SK-N-SH (cell line): ENCODE results near the gene ELMO1. TPM values are rescaled to one million over a fixed set of nuclear protein-coding genes. Genes with fewer than 3 reads are reported as not detected.

ENCODE experiments used
- CTCF ChIA-PET: fragments of 300-600, 350-600 bp; formaldehyde crosslinking; extraction: SDS; loops from one replicate; lab custom pipeline; 2021; lab: Yijun Ruan, JAX
- POLR2A ChIA-PET: fragments of 350-600 bp; sonication (Branson Sonifier 250); formaldehyde crosslinking; extraction: SDS; loops from one replicate; lab custom pipeline; 2020; ENCODE audit warnings: antibody characterized with exemption, inconsistent platforms; lab: Yijun Ruan, JAX
- DNase-seq: peaks from one replicate; pipeline ENCODE4 v3.0.0; 2012
- H2AFZ ChIP-seq: fragments of 200-600 bp; sonication (generic); 2 replicates; pipeline ENCODE4 v1.8.1; 2016; ENCODE audit warnings: antibody characterized with exemption, mild to moderate bottlenecking, low read depth
- H3F3A ChIP-seq: fragments of 200-600 bp; sonication (generic); replicated peaks from 2 replicates; pipeline ENCODE3; 2016; ENCODE audit warnings: antibody characterized with exemption, mild to moderate bottlenecking; ENCODE audit not compliant: insufficient read depth
- H3K27ac ChIP-seq, 2 experiments: fragments of 200-500 bp in 1 of 2; fragments of 200-600 bp in 1 of 2; sonication (Bioruptor generic) in 1 of 2; sonication (generic), shearing (Covaris generic) in 1 of 2; 2 replicates each; pipeline versions ENCODE4 v1.5.1 to v1.6.1; 2014 to 2016; ENCODE audit warnings: low read depth in 2 of 2, inconsistent platforms in 1 of 2, low read length in 1 of 2, mild to moderate bottlenecking in 1 of 2, mixed read lengths in 1 of 2
- H3K27me3 ChIP-seq: fragments of 200-600 bp; sonication (generic), shearing (Covaris generic); 2 replicates; pipeline ENCODE4 v1.6.1; 2016; ENCODE audit warnings: mixed run types; ENCODE audit not compliant: insufficient read depth
- H3K36me3 ChIP-seq, 2 experiments: fragments of 200-500 bp in 1 of 2; fragments of 200-600 bp in 1 of 2; sonication (Bioruptor generic) in 1 of 2; sonication (generic) in 1 of 2; replicated peaks in 1 of 2; 2 replicates each; pipeline versions ENCODE3 to v1.5.1; 2014 to 2016; ENCODE audit warnings: low read length in 1 of 2, mild to moderate bottlenecking in 1 of 2; ENCODE audit not compliant: insufficient read depth in 2 of 2, control insufficient read depth in 1 of 2
- H3K4me1 ChIP-seq, 2 experiments: fragments of 200-500 bp in 1 of 2; fragments of 200-600 bp in 1 of 2; sonication (Bioruptor generic) in 1 of 2; sonication (generic), shearing (Covaris generic) in 1 of 2; 2 replicates each; pipeline versions ENCODE4 v1.5.1 to v1.6.1; 2014 to 2016; ENCODE audit warnings: low read depth in 1 of 2, low read length in 1 of 2, mixed run types in 1 of 2; ENCODE audit not compliant: insufficient read depth in 2 of 2, control insufficient read depth in 1 of 2
- H3K4me2 ChIP-seq: fragments of 200-600 bp; sonication (generic), shearing (Covaris generic); 2 replicates; pipeline ENCODE4 v1.6.1; 2017; ENCODE audit warnings: mixed run types
- H3K4me3 ChIP-seq, 2 experiments: fragments of 200-500 bp in 1 of 2; fragments of 200-600 bp in 1 of 2; sonication (Bioruptor generic) in 1 of 2; sonication (generic), shearing (Covaris generic) in 1 of 2; 2 replicates each; pipeline versions ENCODE4 v1.5.1 to v1.8.1; 2014 to 2016; ENCODE audit warnings: low read depth in 2 of 2, inconsistent platforms in 1 of 2, low read length in 1 of 2, mild to moderate bottlenecking in 1 of 2, mixed read lengths in 1 of 2, moderate library complexity in 1 of 2
- H3K79me2 ChIP-seq: fragments of 200-600 bp; sonication (generic); 2 replicates; pipeline ENCODE4 v1.8.1; 2017; ENCODE audit warnings: mild to moderate bottlenecking; ENCODE audit not compliant: insufficient read depth
- H3K9ac ChIP-seq: fragments of 200-600 bp; sonication (generic); 2 replicates; pipeline ENCODE4 v1.6.1; 2017; ENCODE audit warnings: mixed run types
- H3K9me2 ChIP-seq: fragments of 200-600 bp; sonication (generic); 2 replicates; pipeline ENCODE4 v1.6.1; 2017; ENCODE audit warnings: mixed run types
- H3K9me3 ChIP-seq: fragments of 200-600 bp; sonication (generic); 2 replicates; pipeline ENCODE4 v1.6.1; 2017; ENCODE audit warnings: mixed run types, mild to moderate bottlenecking, moderate library complexity
- H4K20me1 ChIP-seq: fragments of 200-600 bp; sonication (generic); 2 replicates; pipeline ENCODE4 v1.6.1; 2017; ENCODE audit warnings: mild to moderate bottlenecking, mixed run types; ENCODE audit not compliant: insufficient read depth
- CTCF ChIP-seq: fragments of 200-600 bp; sonication (generic); IDR thresholded peaks from 2 replicates; pipeline ENCODE4 v1.6.1; 2017; ENCODE audit warnings: antibody characterized with exemption, mild to moderate bottlenecking, moderate library complexity
- EP300 ChIP-seq, 2 experiments: IDR thresholded peaks; 2 replicates each; pipeline versions ENCODE4 v1.4.0 to v1.6.1; 2012; ENCODE audit warnings: borderline replicate concordance in 1 of 2, low read depth in 1 of 2, low read length in 1 of 2
- EZH2phosphoT487 ChIP-seq: fragments of 200-600 bp; sonication (generic); IDR thresholded peaks from 2 replicates; pipeline ENCODE4 v1.6.1; 2017; ENCODE audit warnings: low read depth, mixed run types, mild to moderate bottlenecking, antibody characterized with exemption, moderate library complexity, borderline replicate concordance
- FOSL2 ChIP-seq: IDR thresholded peaks from 2 replicates; pipeline ENCODE4 v1.4.0; 2012; ENCODE audit warnings: low read depth, mild to moderate bottlenecking, moderate library complexity, borderline replicate concordance
- FOXJ3 ChIP-seq: sonication (generic); formaldehyde crosslinking; IDR thresholded peaks from 2 replicates; pipeline ENCODE4 v1.5.1; 2020; ENCODE audit warnings: mild to moderate bottlenecking, missing genetic modification reagents
- FOXM1 ChIP-seq: IDR thresholded peaks from 2 replicates; pipeline ENCODE4 v1.4.0; 2012; ENCODE audit warnings: low read depth, mild to moderate bottlenecking
- GATA2 ChIP-seq: sonication (generic); formaldehyde crosslinking; IDR thresholded peaks from 2 replicates; pipeline ENCODE4 v1.5.0; 2020; ENCODE audit warnings: mild to moderate bottlenecking, missing genetic modification reagents
- IRF3 ChIP-seq: fragments of 150-350 bp; IDR thresholded peaks from 2 replicates; pipeline ENCODE4 v1.6.1; 2016; ENCODE audit warnings: mild to moderate bottlenecking, low read depth, low read length
- MXI1 ChIP-seq: IDR thresholded peaks from 2 replicates; pipeline ENCODE4 v1.6.1; 2012; ENCODE audit warnings: mild to moderate bottlenecking, low read depth, low read length, improper control_type of control experiment
- NRF1 ChIP-seq: IDR thresholded peaks from 2 replicates; pipeline ENCODE4 v1.6.1; 2012; ENCODE audit warnings: low read depth, mild to moderate bottlenecking, low read length
- RAD21 ChIP-seq: IDR thresholded peaks from 2 replicates; pipeline ENCODE4 v1.6.1; 2012; ENCODE audit warnings: mild to moderate bottlenecking, low read length
- RFX5 ChIP-seq: IDR thresholded peaks from 2 replicates; pipeline ENCODE4 v1.6.1; 2012; ENCODE audit warnings: mild to moderate bottlenecking, improper control_type of control experiment, low read length
- SIN3A ChIP-seq: IDR thresholded peaks from 2 replicates; pipeline ENCODE4 v1.6.1; 2012; ENCODE audit warnings: low read depth, mild to moderate bottlenecking, low read length, moderate library complexity, borderline replicate concordance
- YY1 ChIP-seq: IDR thresholded peaks from 2 replicates; pipeline ENCODE4 v1.4.0; 2012; ENCODE audit warnings: low read depth, mild to moderate bottlenecking
- ZBTB33 ChIP-seq: IDR thresholded peaks from 2 replicates; pipeline ENCODE4 v1.4.0; 2012; ENCODE audit warnings: low read depth, borderline replicate concordance
- WGBS: methylation state at CpG from one replicate; pipeline ENCODE4 v1.1.6; 2017; ENCODE audit warnings: low lambda C conversion rate; 5-methylcytosine and 5-hydroxymethylcytosine counted together
- polyA plus RNA-seq, 3 experiments: library from polyadenylated mRNA; depleted of rRNA; stranded (reverse); fragments of >200 nt; gene quantifications; 2 replicates each; pipeline ENCODE4 v1.2.3, GENCODE V29; 2012
- TF ChIP-seq, protein P1 (sequence below): IDR thresholded peaks from 2 replicates; pipeline ENCODE4 v1.4.0; 2012; ENCODE audit warnings: low read depth, borderline replicate concordance
- TF ChIP-seq, protein P2 (sequence below): IDR thresholded peaks from 2 replicates; pipeline ENCODE4 v1.6.1; 2012; ENCODE audit warnings: mild to moderate bottlenecking, low read depth, low read length, moderate library complexity

The ELMO1 gene
- polyA plus RNA-seq, 1 of the 3 experiments (the other 2 are of a cell fraction) = 0.64 TPM

GRCh38 chr7:37359180-37359579, 89.5 kb downstream of the ELMO1 start:
- Histone ChIP-seq H4K20me1 (no peaks in the 10 kb centered on the region), H3K4me1 (peaks cover 0 to 14% of the 10 kb centered on the region in 2 experiments; a peak in 2 of 4 replicates), H3K79me2 (no peaks in the 10 kb centered on the region), H3K36me3 (no peaks in the 10 kb centered on the region), H3K4me3 (no peak overlapping the region), H3K4me2 (no peak overlapping the region), H3K9me3 (0 out of 2 replicates have a peak, but pooled peaks cover 3% of the 10 kb centered on the region), H2AFZ (no peak overlapping the region), H3K9ac (no peak overlapping the region), H3F3A (no peaks in the 10 kb centered on the region), H3K27ac (no peak overlapping the region), H3K27me3 (no peaks in the 10 kb centered on the region), H3K9me2 (no peaks in the 10 kb centered on the region)
- WGBS = 51% methylated on average over 2 of the region's 2 CpGs
- ChIA-PET POLR2A (no interaction called here), CTCF (interaction anchor here (0.9 to 1.6 kb wide), 3 partner anchors 14 to 89 kb away, joined by 3 to 5 read pairs (median 5); partner anchors contain the start of gene ELMO1)
- no peak for DNase-seq
- TF ChIP-seq EP300 (IDR thresholded peaks at IDR 0.05; ENCODE audit: borderline replicate concordance in 1 of 2, low read depth in 1 of 2, low read length in 1 of 2) = no peak
- TF ChIP-seq YY1 = no peak
- TF ChIP-seq IRF3 = no peak
- TF ChIP-seq RFX5 = no peak
- no peak for TF ChIP-seq FOSL2
- TF ChIP-seq GATA2 (CRISPR knock-in tag) = no peak
- TF ChIP-seq FOXM1 = no peak
- no peak for TF ChIP-seq NRF1
- no peak for TF ChIP-seq CTCF
- no peak for TF ChIP-seq MXI1
- TF ChIP-seq EZH2phosphoT487 = no peak
- TF ChIP-seq, protein P1, sequence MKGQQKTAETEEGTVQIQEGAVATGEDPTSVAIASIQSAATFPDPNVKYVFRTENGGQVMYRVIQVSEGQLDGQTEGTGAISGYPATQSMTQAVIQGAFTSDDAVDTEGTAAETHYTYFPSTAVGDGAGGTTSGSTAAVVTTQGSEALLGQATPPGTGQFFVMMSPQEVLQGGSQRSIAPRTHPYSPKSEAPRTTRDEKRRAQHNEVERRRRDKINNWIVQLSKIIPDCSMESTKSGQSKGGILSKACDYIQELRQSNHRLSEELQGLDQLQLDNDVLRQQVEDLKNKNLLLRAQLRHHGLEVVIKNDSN = no peak
- TF ChIP-seq, protein P2, sequence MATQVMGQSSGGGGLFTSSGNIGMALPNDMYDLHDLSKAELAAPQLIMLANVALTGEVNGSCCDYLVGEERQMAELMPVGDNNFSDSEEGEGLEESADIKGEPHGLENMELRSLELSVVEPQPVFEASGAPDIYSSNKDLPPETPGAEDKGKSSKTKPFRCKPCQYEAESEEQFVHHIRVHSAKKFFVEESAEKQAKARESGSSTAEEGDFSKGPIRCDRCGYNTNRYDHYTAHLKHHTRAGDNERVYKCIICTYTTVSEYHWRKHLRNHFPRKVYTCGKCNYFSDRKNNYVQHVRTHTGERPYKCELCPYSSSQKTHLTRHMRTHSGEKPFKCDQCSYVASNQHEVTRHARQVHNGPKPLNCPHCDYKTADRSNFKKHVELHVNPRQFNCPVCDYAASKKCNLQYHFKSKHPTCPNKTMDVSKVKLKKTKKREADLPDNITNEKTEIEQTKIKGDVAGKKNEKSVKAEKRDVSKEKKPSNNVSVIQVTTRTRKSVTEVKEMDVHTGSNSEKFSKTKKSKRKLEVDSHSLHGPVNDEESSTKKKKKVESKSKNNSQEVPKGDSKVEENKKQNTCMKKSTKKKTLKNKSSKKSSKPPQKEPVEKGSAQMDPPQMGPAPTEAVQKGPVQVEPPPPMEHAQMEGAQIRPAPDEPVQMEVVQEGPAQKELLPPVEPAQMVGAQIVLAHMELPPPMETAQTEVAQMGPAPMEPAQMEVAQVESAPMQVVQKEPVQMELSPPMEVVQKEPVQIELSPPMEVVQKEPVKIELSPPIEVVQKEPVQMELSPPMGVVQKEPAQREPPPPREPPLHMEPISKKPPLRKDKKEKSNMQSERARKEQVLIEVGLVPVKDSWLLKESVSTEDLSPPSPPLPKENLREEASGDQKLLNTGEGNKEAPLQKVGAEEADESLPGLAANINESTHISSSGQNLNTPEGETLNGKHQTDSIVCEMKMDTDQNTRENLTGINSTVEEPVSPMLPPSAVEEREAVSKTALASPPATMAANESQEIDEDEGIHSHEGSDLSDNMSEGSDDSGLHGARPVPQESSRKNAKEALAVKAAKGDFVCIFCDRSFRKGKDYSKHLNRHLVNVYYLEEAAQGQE = no peak
- no peak for TF ChIP-seq FOXJ3 (CRISPR knock-in tag)
- no peak for TF ChIP-seq RAD21
- no peak for TF ChIP-seq ZBTB33
- TF ChIP-seq SIN3A = no peak
